Measurements from ENCODE around the gene HSD3B1.
"Not testable (repeated sequence)": the region's sequence is repeated elsewhere in the genome, so short reads cannot be mapped to it uniquely, and the experiment has no call there.

Gene HSD3B1

DNA sequence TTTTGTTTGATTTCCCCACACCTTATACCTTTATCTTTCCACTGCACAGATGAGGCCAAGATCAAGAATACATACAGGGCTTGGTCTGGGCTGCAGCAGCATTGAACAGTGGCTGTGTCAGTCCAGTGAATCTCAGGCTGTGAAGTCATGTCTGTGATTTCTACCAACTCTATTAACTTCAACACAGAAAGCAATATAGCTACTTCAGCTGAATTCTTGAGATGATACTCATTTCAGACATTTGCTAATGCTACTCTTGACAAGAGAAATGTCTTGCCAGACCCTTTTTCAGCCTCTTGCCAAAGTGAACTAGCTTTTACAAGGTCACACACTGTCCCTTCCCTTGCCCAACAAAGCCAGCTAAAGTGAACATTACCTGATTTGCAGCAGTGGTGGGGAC is 25.1 kb upstream of the HSD3B1 start:
- no peaks in the 10 kb centered on the region for H3K27me3 Mint-ChIP-seq (ENCODE audit: low read depth)
- no peak overlapping the region for H3K4me3 Mint-ChIP-seq
- H3K36me3 Mint-ChIP-seq (ENCODE audit: low read depth), result no peaks in the 10 kb centered on the region
- no peaks in the 10 kb centered on the region for H3K4me1 Mint-ChIP-seq (ENCODE audit: low read depth)
- H3K9me3 Mint-ChIP-seq, result no peaks in the 10 kb centered on the region
- no peak overlapping the region for H3K27ac Mint-ChIP-seq

DNA sequence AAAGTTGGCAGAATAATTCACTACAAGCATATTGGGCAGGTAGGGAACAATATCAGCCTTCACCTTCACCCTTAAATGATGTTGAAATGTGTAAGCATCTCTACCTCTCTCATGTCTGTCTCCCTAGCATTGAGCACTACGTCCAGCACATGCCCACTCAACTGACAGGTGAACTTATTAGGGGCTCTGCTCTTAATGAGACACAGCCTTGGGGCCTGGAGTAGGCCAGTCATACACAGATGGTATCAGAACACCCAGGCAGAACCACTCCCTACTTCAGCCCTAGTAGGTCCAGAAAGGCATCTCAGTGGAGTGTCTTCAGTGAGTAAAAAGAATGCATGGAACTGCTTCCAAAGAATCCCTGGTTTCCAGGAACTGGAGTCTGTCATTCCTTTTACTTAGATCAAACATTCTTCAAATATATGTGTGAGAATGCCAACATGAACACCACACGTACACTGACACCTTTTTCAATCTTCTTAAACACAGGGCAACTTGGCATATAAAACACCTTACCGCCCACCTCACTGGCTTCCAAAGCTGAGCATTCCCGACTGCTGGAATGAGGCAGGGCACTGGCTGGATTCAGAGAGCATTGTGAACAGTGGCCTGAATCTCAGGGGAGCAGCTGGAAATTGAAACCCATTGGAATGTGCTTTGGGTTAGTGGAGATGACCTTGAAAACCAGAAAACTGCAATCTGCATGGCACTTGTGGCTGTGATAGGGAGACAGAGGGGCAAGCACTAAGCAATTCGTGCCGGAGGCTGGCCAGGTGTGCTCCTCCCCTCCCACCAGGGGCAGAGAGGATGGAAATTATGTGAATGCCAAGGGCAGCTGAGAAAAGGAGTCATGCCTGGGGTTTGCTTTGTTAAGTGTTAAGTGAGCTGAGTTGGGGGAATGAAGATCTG is 24.2 kb upstream of the HSD3B1 start:
- no peak overlapping the region for H3K27ac Mint-ChIP-seq
- no peaks in the 10 kb centered on the region for H3K36me3 Mint-ChIP-seq (ENCODE audit: low read depth)
- H3K4me1 Mint-ChIP-seq (ENCODE audit: low read depth), result no peaks in the 10 kb centered on the region
- no peak overlapping the region for H3K4me3 Mint-ChIP-seq
- H3K27me3 Mint-ChIP-seq (ENCODE audit: low read depth), result peaks cover 4% of the 10 kb centered on the region
- no peaks in the 10 kb centered on the region for H3K9me3 Mint-ChIP-seq

DNA sequence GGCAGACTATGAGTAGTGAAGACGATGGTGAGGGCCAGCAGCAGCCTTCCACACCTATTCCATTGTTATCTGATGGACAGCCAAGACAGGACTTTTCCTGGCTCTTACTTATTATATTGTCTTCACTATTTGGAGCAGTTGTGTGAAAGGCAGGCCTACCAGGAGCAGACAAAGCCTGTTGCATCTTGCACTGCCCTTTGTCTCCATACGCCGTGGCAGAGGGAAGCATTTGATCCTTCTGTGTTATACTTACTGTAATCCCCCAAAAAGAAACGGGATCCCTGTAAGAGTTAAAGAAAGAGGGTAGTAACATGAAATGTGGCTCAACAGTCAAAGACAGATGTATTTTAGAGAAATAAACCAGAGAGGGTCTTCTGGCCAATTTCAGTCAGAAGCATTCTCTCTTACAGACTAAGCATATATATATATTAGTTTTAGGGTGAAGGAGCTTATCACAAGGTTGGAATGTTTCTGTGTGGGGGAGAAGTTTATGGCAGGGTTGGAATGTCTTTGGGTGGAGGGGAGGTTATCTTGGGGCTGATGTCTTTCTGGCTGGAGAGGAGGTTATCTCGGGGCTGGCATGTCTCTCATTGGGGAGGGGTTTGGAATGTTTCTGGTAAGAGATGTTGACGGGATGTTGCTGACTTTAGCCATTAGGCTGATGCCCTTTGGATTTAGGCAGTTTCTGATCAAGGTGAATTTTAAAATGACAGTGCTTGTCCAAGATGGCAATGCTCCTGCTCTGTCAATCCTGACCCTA is 23.4 kb upstream of the HSD3B1 start:
- Mint-ChIP-seq H3K36me3 (ENCODE audit: low read depth) (no peaks in the 10 kb centered on the region), H3K4me3 (no peak overlapping the region), H3K27me3 (ENCODE audit: low read depth) (peaks cover 4% of the 10 kb centered on the region), H3K27ac (no peak overlapping the region), H3K9me3 (no peaks in the 10 kb centered on the region), H3K4me1 (ENCODE audit: low read depth) (no peaks in the 10 kb centered on the region)

DNA sequence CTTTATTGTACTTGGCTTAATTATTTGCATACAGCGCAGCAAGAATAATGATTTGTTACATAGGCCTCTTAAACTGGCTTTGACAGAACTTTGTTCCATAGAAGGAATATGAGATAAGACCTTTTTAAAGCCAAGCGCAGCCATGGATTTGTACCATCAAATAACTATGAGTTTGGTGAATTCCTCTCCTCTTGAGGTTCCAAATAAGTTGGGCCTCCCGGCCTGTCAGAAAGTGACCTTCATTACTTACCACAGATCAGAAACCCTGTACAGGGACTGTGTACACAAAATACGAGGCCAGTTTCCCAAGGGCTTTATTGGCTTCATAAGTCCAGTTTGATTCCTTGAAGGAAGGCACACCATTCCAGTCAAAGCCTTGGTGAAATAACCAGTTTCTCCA is 21.8 kb upstream of the HSD3B1 start:
- Mint-ChIP-seq H3K4me3 (no peak overlapping the region), H3K9me3 (no peaks in the 10 kb centered on the region), H3K27me3 (ENCODE audit: low read depth) (peaks cover 4% of the 10 kb centered on the region), H3K36me3 (ENCODE audit: low read depth) (no peaks in the 10 kb centered on the region), H3K4me1 (ENCODE audit: low read depth) (no peaks in the 10 kb centered on the region), H3K27ac (no peak overlapping the region)

DNA sequence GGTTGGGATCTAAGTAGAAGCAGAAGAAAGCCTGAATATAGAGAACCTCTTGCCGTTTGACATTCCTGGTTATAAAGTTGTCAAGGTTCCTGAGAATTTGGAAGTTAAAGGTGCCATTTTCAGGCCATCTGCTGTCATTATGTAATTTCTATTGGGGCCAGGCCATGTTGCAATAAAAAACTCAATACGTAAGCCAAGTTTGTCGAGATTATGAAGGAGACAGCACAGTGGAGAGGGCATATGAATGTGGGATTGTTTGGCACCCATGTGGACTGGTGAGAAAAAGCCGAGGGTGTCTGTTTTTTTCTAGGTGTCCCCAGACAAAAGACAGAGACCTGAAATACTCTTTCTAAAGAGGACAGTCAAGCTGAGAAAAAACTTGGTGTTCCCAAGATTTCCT is 18.8 kb upstream of the HSD3B1 start:
- no peaks in the 10 kb centered on the region for H3K4me1 Mint-ChIP-seq (ENCODE audit: low read depth)
- H3K27ac Mint-ChIP-seq, result no peak overlapping the region
- H3K27me3 Mint-ChIP-seq (ENCODE audit: low read depth), result peaks cover 4% of the 10 kb centered on the region
- no peaks in the 10 kb centered on the region for H3K36me3 Mint-ChIP-seq (ENCODE audit: low read depth)
- no peak overlapping the region for H3K4me3 Mint-ChIP-seq
- H3K9me3 Mint-ChIP-seq, result no peaks in the 10 kb centered on the region

DNA sequence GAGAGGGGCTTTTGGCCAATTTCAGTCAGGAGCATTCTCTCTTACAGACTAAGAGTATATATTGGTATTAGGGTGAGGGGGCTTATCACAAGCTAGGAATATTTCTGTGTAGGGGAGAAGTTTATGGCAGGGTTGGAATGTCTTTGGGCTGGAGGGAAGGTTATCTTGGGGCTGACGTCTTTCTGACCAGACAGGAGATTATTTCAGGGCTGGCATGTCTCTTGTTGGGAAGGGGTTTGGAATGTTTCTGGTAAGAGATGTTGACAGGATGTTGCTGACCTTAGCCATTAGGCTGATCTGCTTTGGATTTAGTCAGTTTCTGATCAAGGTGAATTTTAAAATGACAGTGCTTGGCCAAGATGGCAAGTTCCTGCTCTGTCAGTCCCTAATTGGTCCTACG is 17.8 kb upstream of the HSD3B1 start:
- H3K9me3 Mint-ChIP-seq, result no peaks in the 10 kb centered on the region
- H3K36me3 Mint-ChIP-seq (ENCODE audit: low read depth), result no peaks in the 10 kb centered on the region
- H3K4me3 Mint-ChIP-seq, result no peak overlapping the region
- peaks cover 4% of the 10 kb centered on the region for H3K27me3 Mint-ChIP-seq (ENCODE audit: low read depth)
- no peaks in the 10 kb centered on the region for H3K4me1 Mint-ChIP-seq (ENCODE audit: low read depth)
- H3K27ac Mint-ChIP-seq, result no peak overlapping the region

DNA sequence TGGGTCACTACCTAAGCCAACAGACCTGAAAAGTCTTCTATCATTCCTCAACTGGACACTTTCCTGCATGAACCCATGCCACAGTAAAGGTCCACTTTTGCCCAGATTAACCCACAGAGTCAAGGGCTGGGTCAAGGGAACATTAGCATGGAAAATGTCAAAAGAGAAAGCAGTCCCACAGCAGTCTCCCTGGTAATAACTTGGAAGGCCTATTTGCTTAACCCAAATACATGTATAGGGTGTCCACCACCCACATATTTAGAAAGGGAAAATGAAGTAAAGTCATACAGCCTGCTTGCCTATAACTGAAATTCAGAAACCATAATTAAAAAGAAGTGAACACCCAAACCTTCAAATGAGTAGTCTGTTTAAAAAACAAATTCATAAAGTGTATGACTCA is 16.1 kb upstream of the HSD3B1 start:
- Mint-ChIP-seq H3K9me3 (no peaks in the 10 kb centered on the region), H3K4me3 (no peak overlapping the region)

DNA sequence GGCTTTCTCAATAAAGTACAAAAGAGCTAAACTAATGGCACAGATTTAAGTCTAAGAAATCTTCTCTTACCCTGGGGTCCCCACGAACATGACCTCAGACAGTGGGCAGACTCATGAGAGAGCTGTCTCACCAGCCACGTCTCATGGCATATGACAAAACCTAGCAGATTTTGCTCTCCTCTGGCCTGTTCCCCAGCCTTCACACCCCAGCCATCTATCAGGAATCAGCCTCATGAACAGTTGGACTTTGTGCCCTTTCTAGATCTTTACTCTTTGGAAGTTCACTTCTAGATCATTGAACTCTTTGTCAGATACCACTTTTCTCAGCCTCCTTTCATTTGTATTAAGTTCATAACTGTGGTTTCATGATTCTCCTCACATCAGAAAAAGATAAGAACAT is 14.2 kb upstream of the HSD3B1 start:
- Mint-ChIP-seq H3K27ac (no peak overlapping the region), H3K4me3 (no peak overlapping the region), H3K27me3 (ENCODE audit: low read depth) (no peaks in the 10 kb centered on the region), H3K36me3 (ENCODE audit: low read depth) (no peaks in the 10 kb centered on the region), H3K4me1 (ENCODE audit: low read depth) (no peaks in the 10 kb centered on the region), H3K9me3 (peaks cover 3% of the 10 kb centered on the region)

More for the DNA sequence above, 16.1 kb upstream of the HSD3B1 start:
- Mint-ChIP-seq H3K4me1 (ENCODE audit: low read depth) (no peaks in the 10 kb centered on the region), H3K27ac (no peak overlapping the region), H3K36me3 (ENCODE audit: low read depth) (no peaks in the 10 kb centered on the region), H3K27me3 (ENCODE audit: low read depth) (peaks cover 4% of the 10 kb centered on the region)

DNA sequence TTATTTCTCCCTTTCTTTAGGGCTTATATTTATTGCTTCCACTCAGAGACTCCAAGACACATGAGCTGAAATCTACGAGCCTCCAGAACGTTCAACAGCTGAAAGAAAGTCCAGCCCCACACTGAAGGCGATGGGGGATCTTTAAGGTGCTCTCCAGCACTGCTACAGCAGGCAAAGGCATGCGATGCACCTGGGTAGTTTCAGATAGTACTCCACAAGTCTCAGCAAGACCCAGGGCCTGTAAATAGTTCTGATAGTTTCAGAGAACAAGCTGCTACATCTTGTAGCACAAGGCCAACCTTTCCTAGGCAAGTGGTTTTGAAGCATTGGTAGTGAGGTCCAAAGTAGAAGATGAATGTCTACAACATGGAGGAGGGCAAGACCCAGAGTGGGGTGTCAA is 2.2 kb upstream of the HSD3B1 start:
- H3K4me3 Mint-ChIP-seq, result no peak overlapping the region
- no peaks in the 10 kb centered on the region for H3K36me3 Mint-ChIP-seq (ENCODE audit: low read depth)
- H3K27me3 Mint-ChIP-seq (ENCODE audit: low read depth), result no peaks in the 10 kb centered on the region
- H3K27ac Mint-ChIP-seq, result no peak overlapping the region
- H3K9me3 Mint-ChIP-seq, result peaks cover 4% of the 10 kb centered on the region
- H3K4me1 Mint-ChIP-seq (ENCODE audit: low read depth), result no peaks in the 10 kb centered on the region

DNA sequence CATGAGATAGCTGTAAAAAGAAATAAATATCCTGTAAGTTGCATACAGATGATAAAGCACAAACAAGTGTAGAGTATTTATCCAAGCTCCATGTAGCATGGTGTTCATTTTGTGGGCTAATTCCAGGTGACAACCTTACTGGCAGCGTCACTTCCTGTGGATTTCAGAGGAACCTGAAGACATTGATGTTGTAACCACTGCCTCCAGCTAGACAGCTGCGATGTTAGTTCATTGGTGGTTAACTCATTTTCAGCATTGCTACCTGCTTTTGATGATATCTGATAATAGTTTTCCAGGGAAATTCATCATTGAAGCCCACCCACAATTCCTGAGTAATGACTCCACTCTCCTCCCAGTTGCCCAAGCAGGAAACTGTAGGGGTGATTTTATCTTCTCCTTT is 3.0 kb downstream of the HSD3B1 start:
- H3K9me3 Mint-ChIP-seq, result no peaks in the 10 kb centered on the region
- H3K4me3 Mint-ChIP-seq, result no peak overlapping the region
- no peaks in the 10 kb centered on the region for H3K4me1 Mint-ChIP-seq (ENCODE audit: low read depth)
- no peaks in the 10 kb centered on the region for H3K36me3 Mint-ChIP-seq (ENCODE audit: low read depth)
- no peaks in the 10 kb centered on the region for H3K27me3 Mint-ChIP-seq (ENCODE audit: low read depth)
- H3K27ac Mint-ChIP-seq, result no peak overlapping the region

DNA sequence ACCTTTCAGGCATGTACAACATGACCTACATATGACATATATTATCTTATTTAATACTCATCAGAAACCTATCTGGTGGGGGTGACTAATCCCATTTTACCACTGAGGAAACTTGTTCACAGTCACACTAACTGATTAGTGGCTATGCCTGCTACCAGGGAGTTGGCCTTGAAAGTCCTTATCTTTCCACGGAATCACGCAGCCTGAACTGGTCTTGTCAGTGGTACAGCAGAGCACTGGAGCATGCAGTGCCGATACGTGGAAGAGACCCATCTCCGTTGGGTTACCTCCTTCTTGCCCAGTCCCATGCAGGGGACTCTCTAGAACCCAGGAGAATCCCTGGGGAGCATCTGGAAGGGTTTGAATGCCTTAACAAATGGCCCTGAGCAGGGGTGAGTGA is 8.2 kb downstream of the HSD3B1 start:
- H3K4me1 Mint-ChIP-seq (ENCODE audit: low read depth), result no peaks in the 10 kb centered on the region
- H3K9me3 Mint-ChIP-seq, result no peaks in the 10 kb centered on the region
- no peaks in the 10 kb centered on the region for H3K27me3 Mint-ChIP-seq (ENCODE audit: low read depth)
- H3K27ac Mint-ChIP-seq, result no peak overlapping the region
- no peaks in the 10 kb centered on the region for H3K36me3 Mint-ChIP-seq (ENCODE audit: low read depth)
- H3K4me3 Mint-ChIP-seq, result no peak overlapping the region

DNA sequence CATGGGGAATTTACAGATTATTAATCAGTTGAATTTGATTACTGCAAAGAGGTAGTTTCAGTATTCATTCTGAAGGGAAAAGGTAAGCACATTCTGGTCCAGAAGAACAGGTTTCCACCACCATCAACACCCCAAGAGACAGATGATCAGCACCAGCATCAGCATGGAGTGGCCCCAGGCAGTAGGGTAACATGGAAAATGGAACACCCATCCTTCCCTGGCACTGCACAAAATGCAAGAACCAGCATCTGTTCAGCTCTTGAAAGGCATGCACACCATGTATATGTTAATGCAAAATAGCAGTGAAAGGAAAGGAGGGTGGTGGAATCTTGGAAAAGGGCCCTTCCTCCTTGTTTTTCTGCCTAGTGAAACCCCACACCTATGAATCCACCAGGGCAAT is 9.2 kb downstream of the HSD3B1 start:
- H3K9me3 Mint-ChIP-seq, result no peaks in the 10 kb centered on the region
- no peaks in the 10 kb centered on the region for H3K4me1 Mint-ChIP-seq (ENCODE audit: low read depth)
- no peak overlapping the region for H3K4me3 Mint-ChIP-seq
- no peaks in the 10 kb centered on the region for H3K27me3 Mint-ChIP-seq (ENCODE audit: low read depth)
- no peak overlapping the region for H3K27ac Mint-ChIP-seq
- no peaks in the 10 kb centered on the region for H3K36me3 Mint-ChIP-seq (ENCODE audit: low read depth)

DNA sequence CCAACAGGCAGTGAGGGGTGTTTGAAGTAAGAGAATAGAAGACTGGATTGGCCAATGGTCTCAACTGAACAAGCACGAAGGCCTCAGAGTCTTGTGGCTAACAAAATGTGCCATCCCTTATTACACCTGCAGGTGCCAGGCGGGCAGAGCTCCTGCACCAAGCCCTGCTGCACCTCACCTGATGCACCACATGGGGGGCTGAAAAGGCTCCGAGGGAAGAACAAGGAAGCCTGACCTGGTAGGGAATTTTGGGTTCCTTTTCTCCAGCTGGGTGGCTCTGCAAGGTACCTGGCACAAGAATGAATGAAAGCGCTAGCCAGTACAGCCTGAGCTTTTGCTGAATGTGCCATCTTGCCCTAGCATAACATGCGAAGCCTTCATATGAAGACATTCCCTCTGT is 9.7 kb downstream of the HSD3B1 start:
- H3K4me3 Mint-ChIP-seq, result no peak overlapping the region
- H3K4me1 Mint-ChIP-seq (ENCODE audit: low read depth), result no peaks in the 10 kb centered on the region
- H3K27ac Mint-ChIP-seq, result no peak overlapping the region
- H3K27me3 Mint-ChIP-seq (ENCODE audit: low read depth), result no peaks in the 10 kb centered on the region
- H3K9me3 Mint-ChIP-seq, result no peaks in the 10 kb centered on the region
- H3K36me3 Mint-ChIP-seq (ENCODE audit: low read depth), result no peaks in the 10 kb centered on the region

DNA sequence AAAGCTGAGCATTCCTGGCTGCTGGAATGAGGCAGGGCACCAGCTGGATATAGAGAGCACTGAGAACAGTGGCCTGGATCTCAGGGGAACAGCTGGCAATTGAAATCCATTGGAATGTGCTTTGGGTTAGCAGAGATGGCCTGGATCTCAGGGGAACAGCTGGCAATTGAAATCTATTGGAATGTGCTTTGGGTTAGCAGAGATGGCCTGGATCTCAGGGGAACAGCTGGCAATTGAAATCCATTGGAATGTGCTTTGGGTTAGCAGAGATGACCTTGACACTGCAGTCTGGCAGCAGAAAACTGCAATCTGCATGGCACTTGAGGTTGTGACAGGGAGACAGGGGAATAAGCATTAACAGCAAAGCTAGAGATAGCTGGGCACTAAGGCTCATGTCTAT is 10.7 kb downstream of the HSD3B1 start:
- not testable (repeated sequence) for H3K36me3 Mint-ChIP-seq (ENCODE audit: low read depth); H3K27me3 Mint-ChIP-seq (ENCODE audit: low read depth); H3K9me3 Mint-ChIP-seq; H3K4me1 Mint-ChIP-seq (ENCODE audit: low read depth); H3K27ac Mint-ChIP-seq; H3K4me3 Mint-ChIP-seq

DNA sequence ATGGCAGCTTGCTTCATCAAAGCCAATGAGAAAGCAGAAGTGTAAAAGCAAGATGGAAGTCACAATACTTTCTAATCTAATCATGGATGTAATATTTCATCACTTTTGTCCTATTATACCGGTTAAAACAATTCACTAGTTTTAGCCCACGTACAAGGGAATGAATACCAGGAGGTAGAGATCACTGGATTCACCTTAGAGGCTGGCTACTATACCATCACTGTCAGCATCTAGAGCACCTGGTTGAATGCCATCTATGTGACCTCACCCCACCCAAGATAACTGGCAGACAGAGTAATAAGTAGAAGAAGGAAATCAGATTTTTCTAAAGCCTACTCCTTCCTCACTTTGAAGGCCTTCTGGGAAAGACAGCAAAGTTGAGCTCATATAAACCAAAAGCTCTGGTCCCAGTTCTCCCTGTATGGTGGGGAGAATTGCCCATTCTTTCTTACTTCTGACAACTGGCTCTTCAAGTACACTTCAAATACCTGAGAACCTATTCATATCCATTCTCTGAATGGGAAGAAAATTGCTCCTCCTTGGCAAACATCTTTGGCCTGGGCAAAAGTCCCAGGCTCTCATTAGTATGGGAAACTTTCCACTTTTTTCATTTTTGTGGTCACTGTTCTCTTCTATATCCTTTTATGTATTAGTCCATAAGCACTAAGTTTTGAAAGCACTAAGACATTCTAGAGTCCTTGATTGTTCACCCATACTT is 24.8 kb downstream of the HSD3B1 start:
- peaks cover 4% of the 10 kb centered on the region for H3K27me3 Mint-ChIP-seq (ENCODE audit: low read depth)
- no peaks in the 10 kb centered on the region for H3K36me3 Mint-ChIP-seq (ENCODE audit: low read depth)
- H3K4me3 Mint-ChIP-seq, result no peak overlapping the region
- H3K4me1 Mint-ChIP-seq (ENCODE audit: low read depth), result no peaks in the 10 kb centered on the region
- no peak overlapping the region for H3K27ac Mint-ChIP-seq
- H3K9me3 Mint-ChIP-seq, result no peaks in the 10 kb centered on the region
